Measurements from ENCODE around the gene KDM4C.

DNA sequence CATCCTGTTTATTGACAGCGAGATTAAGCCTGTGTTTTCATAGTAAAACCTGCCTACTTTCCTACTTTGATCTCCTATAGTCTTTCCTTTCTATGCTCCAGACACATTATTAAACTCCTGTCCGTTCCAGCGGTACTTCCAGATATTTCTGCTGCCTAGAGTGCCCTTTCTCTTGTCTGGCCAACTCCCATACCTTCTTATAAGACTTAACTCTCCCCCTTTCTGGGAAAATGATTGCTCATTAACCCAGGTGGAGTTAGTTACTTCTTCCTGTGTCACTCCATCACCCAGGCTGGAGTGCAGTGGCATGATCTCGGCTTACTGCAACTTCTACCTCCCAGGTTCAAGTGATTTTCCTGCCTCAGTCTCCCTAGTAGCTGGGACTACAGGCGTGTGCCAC is 33.1 kb downstream of the KDM4C start:
- TF ChIP-seq, protein P1, sequence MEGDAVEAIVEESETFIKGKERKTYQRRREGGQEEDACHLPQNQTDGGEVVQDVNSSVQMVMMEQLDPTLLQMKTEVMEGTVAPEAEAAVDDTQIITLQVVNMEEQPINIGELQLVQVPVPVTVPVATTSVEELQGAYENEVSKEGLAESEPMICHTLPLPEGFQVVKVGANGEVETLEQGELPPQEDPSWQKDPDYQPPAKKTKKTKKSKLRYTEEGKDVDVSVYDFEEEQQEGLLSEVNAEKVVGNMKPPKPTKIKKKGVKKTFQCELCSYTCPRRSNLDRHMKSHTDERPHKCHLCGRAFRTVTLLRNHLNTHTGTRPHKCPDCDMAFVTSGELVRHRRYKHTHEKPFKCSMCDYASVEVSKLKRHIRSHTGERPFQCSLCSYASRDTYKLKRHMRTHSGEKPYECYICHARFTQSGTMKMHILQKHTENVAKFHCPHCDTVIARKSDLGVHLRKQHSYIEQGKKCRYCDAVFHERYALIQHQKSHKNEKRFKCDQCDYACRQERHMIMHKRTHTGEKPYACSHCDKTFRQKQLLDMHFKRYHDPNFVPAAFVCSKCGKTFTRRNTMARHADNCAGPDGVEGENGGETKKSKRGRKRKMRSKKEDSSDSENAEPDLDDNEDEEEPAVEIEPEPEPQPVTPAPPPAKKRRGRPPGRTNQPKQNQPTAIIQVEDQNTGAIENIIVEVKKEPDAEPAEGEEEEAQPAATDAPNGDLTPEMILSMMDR (IDR thresholded peaks at IDR 0.05): no peak
- TF ChIP-seq POLR2A (IDR thresholded peaks at IDR 0.05): no peak

Measured in heart left ventricle (tissue), 13 donors.